ENCODE data around the gene ARID1B. TPM values are rescaled to one million over a fixed set of nuclear protein-coding genes. Genes with fewer than 3 reads are reported as not detected.
A peak's percentile ranks its signal among the peaks of the same experiment; 100 is the strongest.

ARID1B gene
- total RNA-seq, 2 experiments from 2014 or later: 42.5 to 43.2 TPM

DNA sequence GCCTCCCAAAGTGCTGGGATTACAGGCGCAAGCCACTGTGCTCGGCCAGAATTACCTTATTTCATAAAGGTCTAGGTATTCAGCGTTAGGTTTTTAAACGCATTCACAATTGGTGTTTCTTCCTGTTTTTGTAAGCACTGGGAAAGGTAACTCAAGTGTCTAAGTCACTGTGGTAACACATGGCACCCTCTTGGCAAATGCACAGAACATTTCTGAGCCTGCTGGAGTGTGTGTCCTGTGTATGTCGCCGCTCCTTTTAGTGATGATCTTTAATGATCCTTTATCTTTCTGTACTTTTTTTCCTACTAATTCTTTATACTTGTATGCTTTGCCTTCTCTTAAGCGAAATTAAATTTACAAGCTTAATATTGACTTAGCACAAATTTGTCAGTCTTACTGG is 263.0 kb downstream of the ARID1B start:
- peaks cover 5% of the 10 kb centered on the region for H3K4me1 Mint-ChIP-seq (ENCODE audit: low read depth)
- CTCF ChIA-PET: no interaction called here
- intact Hi-C loops (cut with micrococcal nuclease): no loop called here

DNA sequence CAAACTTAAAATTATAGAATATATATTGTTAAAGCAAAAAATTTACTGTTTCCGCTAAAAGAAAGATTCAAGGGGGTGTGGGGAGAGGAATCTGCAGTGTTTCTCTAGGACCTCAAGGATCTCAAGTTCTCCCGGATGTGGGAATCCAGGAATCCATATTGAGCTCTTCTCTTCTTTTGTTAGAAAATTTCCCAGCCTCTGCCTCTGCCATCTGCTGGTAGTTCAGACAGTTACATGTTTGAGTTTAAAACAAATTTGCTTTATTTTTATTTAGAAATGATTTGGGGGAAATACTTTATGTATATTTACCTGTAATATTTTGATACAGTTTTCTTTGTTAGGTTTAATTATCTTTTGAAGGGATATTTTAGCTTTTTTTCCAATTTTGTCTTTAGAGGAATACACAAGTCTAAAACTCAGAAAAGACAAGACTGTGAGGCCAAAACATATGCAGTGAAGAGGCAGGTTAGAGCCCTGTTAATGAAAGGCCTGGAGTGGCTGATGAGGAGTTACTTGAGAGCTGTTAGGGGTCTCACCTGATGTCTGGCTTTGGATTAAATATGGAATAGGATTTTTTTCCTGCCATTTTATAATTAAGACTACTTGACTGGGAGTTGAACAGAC is 268.8 kb downstream of the ARID1B start:
- Mint-ChIP-seq H3K4me1 (ENCODE audit: low read depth) (peaks cover 11% of the 10 kb centered on the region), H3K9me3 (no peaks in the 10 kb centered on the region), H3K27ac (no peak overlapping the region), H3K27me3 (ENCODE audit: low read depth) (no peaks in the 10 kb centered on the region), H3K4me3 (no peak overlapping the region), H3K36me3 (ENCODE audit: low read depth) (no peaks in the 10 kb centered on the region)
- CTCF ChIA-PET: interaction anchor here (0.6 to 4.4 kb wide), 13 partner anchors 9 to 717 kb away, joined by 3 to 21 read pairs (median 3); no protein-coding TSS in a partner anchor
- no peak for DNase-seq
- intact Hi-C loops (cut with micrococcal nuclease): no loop called here

More for the DNA sequence above, 263.0 kb downstream of the ARID1B start:
- H3K9me3 Mint-ChIP-seq: no peaks in the 10 kb centered on the region
- no peak overlapping the region for H3K4me3 Mint-ChIP-seq
- DNase-seq: no peak
- no peaks in the 10 kb centered on the region for H3K27me3 Mint-ChIP-seq (ENCODE audit: low read depth)
- no peak overlapping the region for H3K27ac Mint-ChIP-seq
- no peaks in the 10 kb centered on the region for H3K36me3 Mint-ChIP-seq (ENCODE audit: low read depth)

DNA sequence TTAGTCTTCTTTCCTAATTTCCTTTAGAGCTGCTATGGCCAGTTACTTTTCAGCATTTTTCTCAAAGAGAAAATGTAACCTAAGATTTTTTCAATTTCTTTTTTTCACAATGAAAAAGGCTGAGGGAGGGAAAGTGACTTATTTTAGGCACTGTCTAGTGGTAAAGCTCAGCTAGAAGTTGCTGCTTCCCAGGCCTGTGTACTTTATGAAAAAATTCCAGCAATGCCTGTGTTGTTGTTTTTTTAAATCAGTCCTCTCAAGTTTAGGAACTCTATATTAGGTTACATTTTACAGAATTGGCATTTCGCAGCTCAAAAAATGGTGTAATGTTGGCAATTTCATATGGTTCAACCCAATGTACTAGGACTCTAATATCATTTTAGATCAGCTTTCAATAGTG is 269.6 kb downstream of the ARID1B start:
- no peaks in the 10 kb centered on the region for H3K27me3 Mint-ChIP-seq (ENCODE audit: low read depth)
- intact Hi-C loops (cut with micrococcal nuclease): no loop called here
- no peak overlapping the region for H3K4me3 Mint-ChIP-seq
- no peak overlapping the region for H3K27ac Mint-ChIP-seq
- no peaks in the 10 kb centered on the region for H3K36me3 Mint-ChIP-seq (ENCODE audit: low read depth)
- CTCF ChIA-PET: interaction anchor here (0.7 to 4.4 kb wide), 7 partner anchors 9 to 589 kb away, joined by 3 to 21 read pairs (median 5); no protein-coding TSS in a partner anchor
- H3K9me3 Mint-ChIP-seq: no peaks in the 10 kb centered on the region
- peaks cover 13% of the 10 kb centered on the region for H3K4me1 Mint-ChIP-seq (ENCODE audit: low read depth)
- no peak for DNase-seq

DNA sequence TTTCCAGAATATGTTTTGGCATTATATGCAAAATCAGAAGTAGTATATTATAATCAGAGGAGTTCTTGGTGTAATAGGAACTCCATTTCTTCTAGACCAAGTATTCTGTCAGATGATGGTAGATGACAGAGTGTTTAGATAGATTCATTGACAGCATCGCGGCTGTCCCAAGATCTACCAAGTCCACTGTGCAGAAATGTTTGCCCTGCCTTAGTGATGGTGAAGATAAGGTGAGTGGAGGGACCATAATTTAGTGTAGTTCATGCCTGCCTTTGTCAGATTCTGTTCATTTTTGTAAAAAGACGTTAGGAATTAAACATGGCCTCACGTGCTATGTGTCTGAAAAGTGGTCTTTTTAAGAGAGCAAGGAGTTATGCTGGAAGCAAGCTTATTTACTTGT is 270.1 kb downstream of the ARID1B start:
- Mint-ChIP-seq H3K27me3 (ENCODE audit: low read depth) (no peaks in the 10 kb centered on the region), H3K4me1 (ENCODE audit: low read depth) (peaks cover 13% of the 10 kb centered on the region), H3K4me3 (no peak overlapping the region), H3K9me3 (no peaks in the 10 kb centered on the region), H3K36me3 (ENCODE audit: low read depth) (no peaks in the 10 kb centered on the region), H3K27ac (no peak overlapping the region)
- no peak for DNase-seq
- intact Hi-C loops (cut with micrococcal nuclease): no loop called here
- CTCF ChIA-PET: interaction anchor here (1.1 to 4.4 kb wide), 2 partner anchors 8 to 10 kb away, joined by 5 to 21 read pairs; no protein-coding TSS in a partner anchor

DNA sequence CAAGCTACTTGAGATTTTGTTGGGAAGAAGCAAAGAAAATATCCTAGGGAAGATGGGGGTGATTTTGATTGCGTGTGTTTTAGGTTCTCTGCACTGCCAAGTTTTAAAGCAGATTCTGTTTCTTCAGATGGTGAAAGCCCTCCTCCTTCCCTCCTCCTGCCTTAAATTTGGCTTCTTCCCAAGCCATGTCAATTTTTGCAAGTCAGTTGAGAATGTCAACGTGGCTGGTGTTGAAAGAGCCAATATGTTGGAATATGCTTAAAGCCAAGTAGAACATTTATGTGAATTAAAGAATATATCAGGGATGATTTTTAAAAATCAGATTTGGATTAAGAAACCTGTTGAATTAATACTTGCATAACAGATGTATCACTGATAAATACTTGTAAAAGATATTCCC is 270.8 kb downstream of the ARID1B start:
- Mint-ChIP-seq H3K9me3 (no peaks in the 10 kb centered on the region), H3K27me3 (ENCODE audit: low read depth) (no peaks in the 10 kb centered on the region), H3K36me3 (ENCODE audit: low read depth) (peaks cover 1% of the 10 kb centered on the region), H3K4me3 (no peak overlapping the region), H3K4me1 (ENCODE audit: low read depth) (peaks cover 13% of the 10 kb centered on the region), H3K27ac (no peak overlapping the region)
- DNase-seq: no peak
- intact Hi-C loops (cut with micrococcal nuclease): no loop called here
- CTCF ChIA-PET: interaction anchor here (4.4 kb wide), 1 partner anchor 11 kb away, joined by 21 read pairs; no protein-coding TSS in a partner anchor

DNA sequence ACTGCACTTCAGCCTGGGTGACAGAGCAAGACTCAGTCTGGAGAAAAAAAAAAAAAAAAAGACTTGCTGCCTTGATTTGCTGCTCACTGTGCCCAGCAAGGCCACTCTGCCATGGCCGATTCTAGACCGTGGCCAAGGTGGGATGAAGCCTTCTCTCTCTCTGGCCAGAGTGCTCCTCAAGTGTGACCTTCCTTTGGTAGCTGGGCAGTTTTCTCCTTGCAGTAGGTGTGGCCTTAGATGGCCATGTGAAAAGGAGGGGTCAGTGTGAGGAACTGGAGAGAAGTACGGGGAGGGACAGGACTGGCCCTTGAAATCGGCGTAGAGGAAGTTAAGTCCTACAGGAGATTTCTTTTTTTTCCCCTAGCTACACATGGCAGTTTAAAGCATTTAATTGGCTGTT is 272.0 kb downstream of the ARID1B start:
- Mint-ChIP-seq H3K27me3 (ENCODE audit: low read depth) (no peaks in the 10 kb centered on the region), H3K36me3 (ENCODE audit: low read depth) (peaks cover 1% of the 10 kb centered on the region), H3K27ac (no peak overlapping the region), H3K4me1 (ENCODE audit: low read depth) (peaks cover 18% of the 10 kb centered on the region), H3K9me3 (no peaks in the 10 kb centered on the region), H3K4me3 (no peak overlapping the region)
- CTCF ChIA-PET: interaction anchor here (0.6 to 0.7 kb wide), 4 partner anchors 36 to 270 kb away, joined by 3 to 5 read pairs (median 4); no protein-coding TSS in a partner anchor
- intact Hi-C loops (cut with micrococcal nuclease): no loop called here
- DNase-seq: no peak

DNA sequence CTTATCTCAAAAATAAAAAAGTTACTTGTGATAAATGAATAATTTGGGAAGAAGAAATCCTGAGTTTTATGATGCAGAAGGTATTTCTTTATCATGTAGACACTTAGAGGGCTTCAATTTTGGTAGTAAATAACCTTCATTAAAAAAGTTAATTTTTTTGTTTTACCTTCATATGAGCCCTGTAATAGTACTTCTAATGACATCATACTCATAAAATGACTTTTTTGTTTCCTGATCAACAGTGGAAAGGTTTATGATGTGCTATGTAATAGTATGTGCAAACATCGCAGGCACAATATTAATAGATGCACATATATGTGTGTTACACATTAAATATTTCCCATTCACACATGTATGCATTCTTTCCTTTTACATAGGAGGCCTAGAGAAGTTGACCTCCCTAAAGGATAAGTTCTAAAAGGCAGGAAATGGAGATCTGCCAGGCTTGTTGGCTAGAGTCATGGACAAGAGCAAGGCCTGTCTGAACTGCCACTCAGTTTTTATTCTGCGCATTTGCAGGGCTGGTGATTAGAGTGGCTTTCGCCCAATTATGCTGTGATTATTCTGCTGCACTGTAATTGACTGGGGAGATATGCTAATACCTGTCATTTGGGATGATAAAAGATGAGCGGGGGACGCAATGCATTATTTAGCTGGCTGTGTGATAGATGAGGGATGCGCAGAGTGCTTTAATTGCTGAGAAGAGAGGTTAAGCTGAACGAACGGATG is 273.5 kb downstream of the ARID1B start:
- H3K27ac Mint-ChIP-seq: no peak overlapping the region
- intact Hi-C loops (cut with micrococcal nuclease): loop anchor here (10.0 kb wide), 3 partner anchors 484 to 856 kb away; no protein-coding TSS in a partner anchor

DNA sequence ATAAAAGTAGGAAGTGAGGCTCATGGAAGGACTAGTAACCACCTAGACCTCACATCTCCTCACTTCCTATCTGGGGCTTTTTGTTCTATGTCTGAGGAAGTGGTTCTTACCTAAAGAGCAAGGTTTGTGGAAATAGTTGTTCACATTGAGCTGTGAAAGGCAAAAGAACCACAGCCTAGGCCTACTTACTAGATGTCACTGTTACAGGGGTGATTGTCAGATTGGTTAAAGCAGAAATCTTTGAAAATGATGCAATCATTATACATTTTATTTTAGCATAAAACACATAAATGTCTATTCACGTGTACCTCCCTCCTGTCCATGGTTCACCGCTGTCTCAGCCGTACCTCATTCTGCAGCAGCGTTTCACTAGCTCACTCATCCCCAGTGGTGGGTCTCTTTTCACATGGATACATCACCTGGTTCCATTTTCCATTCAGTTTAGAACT is 277.4 kb downstream of the ARID1B start:
- Mint-ChIP-seq H3K27me3 (ENCODE audit: low read depth) (no peaks in the 10 kb centered on the region), H3K4me1 (ENCODE audit: low read depth) (peaks cover 43% of the 10 kb centered on the region), H3K36me3 (ENCODE audit: low read depth) (peaks cover 4% of the 10 kb centered on the region), H3K4me3 (peak overlapping the region; percentile 29), H3K9me3 (no peaks in the 10 kb centered on the region), H3K27ac (peak overlapping the region; percentile 94)
- CTCF ChIA-PET: interaction anchor here (0.6 to 2.6 kb wide), 4 partner anchors 9 to 131 kb away, joined by 3 to 10 read pairs (median 6); no protein-coding TSS in a partner anchor
- intact Hi-C loops (cut with micrococcal nuclease): loop anchor here (1.0 to 10.0 kb wide), 9 partner anchors 9 to 860 kb away; partner anchors contain the start of gene ARID1B
- DNase-seq: peak; percentile 67

More for the DNA sequence above, 273.5 kb downstream of the ARID1B start:
- H3K36me3 Mint-ChIP-seq (ENCODE audit: low read depth): peaks cover 1% of the 10 kb centered on the region
- H3K4me3 Mint-ChIP-seq: no peak overlapping the region
- CTCF ChIA-PET: no interaction called here
- DNase-seq: no peak
- peaks cover 28% of the 10 kb centered on the region for H3K4me1 Mint-ChIP-seq (ENCODE audit: low read depth)
- H3K27me3 Mint-ChIP-seq (ENCODE audit: low read depth): no peaks in the 10 kb centered on the region
- H3K9me3 Mint-ChIP-seq: no peaks in the 10 kb centered on the region

DNA sequence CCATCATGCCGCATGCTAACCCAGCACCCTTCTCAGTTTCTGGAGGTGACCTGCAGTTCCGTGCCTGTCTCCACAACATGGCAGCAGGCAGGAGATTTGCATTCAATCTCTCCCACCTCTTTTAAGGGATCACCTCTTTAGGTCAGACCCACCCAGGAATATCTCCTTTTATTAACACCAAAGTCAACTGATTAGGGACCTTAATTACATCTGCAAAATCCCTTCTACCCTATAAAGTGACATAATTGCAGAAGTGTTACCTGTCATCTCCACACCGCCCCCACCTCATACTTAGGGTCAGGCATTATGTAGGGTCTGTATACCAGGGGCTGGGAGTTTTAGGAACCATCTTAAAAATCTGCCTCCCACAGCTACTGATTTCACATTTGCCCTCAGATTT is 278.7 kb downstream of the ARID1B start:
- Mint-ChIP-seq H3K27ac (peak overlapping the region; percentile 94), H3K4me1 (ENCODE audit: low read depth) (peaks cover 48% of the 10 kb centered on the region), H3K9me3 (no peaks in the 10 kb centered on the region), H3K27me3 (ENCODE audit: low read depth) (no peaks in the 10 kb centered on the region), H3K36me3 (ENCODE audit: low read depth) (peaks cover 4% of the 10 kb centered on the region), H3K4me3 (no peak overlapping the region)
- intact Hi-C loops (cut with micrococcal nuclease): loop anchor here (1.0 to 10.0 kb wide), 8 partner anchors 12 to 861 kb away; no protein-coding TSS in a partner anchor
- CTCF ChIA-PET: interaction anchor here (0.6 to 1.5 kb wide), 6 partner anchors 9 to 129 kb away, joined by 3 to 5 read pairs (median 4); no protein-coding TSS in a partner anchor
- DNase-seq: no peak

DNA sequence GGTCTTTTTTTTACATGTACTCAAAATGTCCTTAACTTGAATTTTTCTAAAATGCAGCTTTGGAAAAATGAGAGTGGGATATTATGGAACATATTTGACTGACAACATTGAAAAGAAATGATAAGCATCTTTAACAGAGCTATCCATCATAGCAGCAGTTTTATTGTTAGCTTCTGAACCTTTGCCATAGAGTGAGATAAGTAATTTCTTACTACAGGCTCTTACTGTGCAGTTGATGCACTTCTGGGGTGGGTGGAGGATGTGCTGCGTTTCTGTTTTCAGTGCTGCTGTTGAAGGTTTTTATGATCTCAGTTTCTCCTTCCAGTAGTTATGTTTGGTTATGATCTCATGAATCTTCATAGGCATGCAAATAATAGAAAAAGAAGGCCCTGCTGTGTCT is 279.1 kb downstream of the ARID1B start:
- peaks cover 4% of the 10 kb centered on the region for H3K36me3 Mint-ChIP-seq (ENCODE audit: low read depth)
- DNase-seq: peak; percentile 77
- CTCF ChIA-PET: interaction anchor here (0.6 to 1.5 kb wide), 8 partner anchors 10 to 304 kb away, joined by 3 to 5 read pairs (median 4); no protein-coding TSS in a partner anchor
- H3K9me3 Mint-ChIP-seq: no peaks in the 10 kb centered on the region
- H3K27ac Mint-ChIP-seq: peak overlapping the region; percentile 94
- H3K4me3 Mint-ChIP-seq: no peak overlapping the region
- peaks cover 46% of the 10 kb centered on the region for H3K4me1 Mint-ChIP-seq (ENCODE audit: low read depth)
- no peaks in the 10 kb centered on the region for H3K27me3 Mint-ChIP-seq (ENCODE audit: low read depth)
- intact Hi-C loops (cut with micrococcal nuclease): loop anchor here (1.0 to 10.0 kb wide), 7 partner anchors 12 to 861 kb away; no protein-coding TSS in a partner anchor

DNA sequence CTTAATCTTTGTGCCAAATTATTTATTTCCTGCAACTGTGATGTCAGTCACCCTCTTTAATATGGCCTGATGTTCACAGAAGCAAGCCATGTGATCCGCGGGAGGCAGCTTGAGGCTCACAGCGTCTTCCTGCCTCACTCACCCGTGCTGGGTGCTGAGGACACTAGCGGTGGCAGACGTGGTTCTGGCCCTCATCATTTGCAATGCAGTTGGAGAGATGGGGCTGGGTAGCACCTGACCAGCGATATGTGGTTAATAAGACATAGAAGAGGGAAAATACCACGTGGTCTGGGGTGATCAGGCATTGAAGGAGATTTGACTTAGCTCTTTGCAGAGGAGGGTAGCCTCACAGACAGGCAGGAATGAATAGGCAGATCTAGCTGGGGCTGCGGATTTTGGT is 281.4 kb downstream of the ARID1B start:
- H3K4me3 Mint-ChIP-seq: no peak overlapping the region
- H3K36me3 Mint-ChIP-seq (ENCODE audit: low read depth): peaks cover 5% of the 10 kb centered on the region
- H3K27me3 Mint-ChIP-seq (ENCODE audit: low read depth): no peaks in the 10 kb centered on the region
- peaks cover 58% of the 10 kb centered on the region for H3K4me1 Mint-ChIP-seq (ENCODE audit: low read depth)
- no peak for DNase-seq
- no peak overlapping the region for H3K27ac Mint-ChIP-seq
- CTCF ChIA-PET: interaction anchor here (1.0 kb wide), 1 partner anchor 50 kb away, joined by 3 read pairs; no protein-coding TSS in a partner anchor
- intact Hi-C loops (cut with micrococcal nuclease): loop anchor here (10.0 kb wide), 3 partner anchors 476 to 864 kb away; no protein-coding TSS in a partner anchor
- H3K9me3 Mint-ChIP-seq: no peaks in the 10 kb centered on the region

DNA sequence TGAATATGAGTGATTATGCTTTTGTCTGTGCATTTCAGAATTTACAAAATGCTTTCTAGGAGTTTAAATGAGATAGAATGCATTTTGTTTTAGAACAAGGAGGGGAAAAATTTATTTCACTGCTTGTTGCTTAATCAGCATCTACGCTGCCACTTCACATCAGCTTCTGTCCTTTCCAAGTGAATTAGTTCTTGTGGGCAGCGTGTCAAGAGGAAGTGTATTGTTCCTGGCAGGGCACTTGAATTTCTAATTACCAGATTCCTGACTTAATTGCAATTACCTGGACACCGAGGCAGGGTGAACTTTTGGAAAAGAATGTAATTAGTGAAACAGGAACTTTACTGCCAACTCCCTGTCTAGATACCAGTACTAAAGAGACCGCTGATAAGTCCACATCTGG is 282.6 kb downstream of the ARID1B start:
- no peak overlapping the region for H3K27ac Mint-ChIP-seq
- peaks cover 5% of the 10 kb centered on the region for H3K36me3 Mint-ChIP-seq (ENCODE audit: low read depth)
- no peak overlapping the region for H3K4me3 Mint-ChIP-seq
- CTCF ChIA-PET: no interaction called here
- H3K27me3 Mint-ChIP-seq (ENCODE audit: low read depth): no peaks in the 10 kb centered on the region
- intact Hi-C loops (cut with micrococcal nuclease): loop anchor here (10.0 kb wide), 3 partner anchors 475 to 865 kb away; no protein-coding TSS in a partner anchor
- H3K4me1 Mint-ChIP-seq (ENCODE audit: low read depth): peaks cover 56% of the 10 kb centered on the region
- H3K9me3 Mint-ChIP-seq: no peaks in the 10 kb centered on the region
- DNase-seq: no peak

Data from activated naive CD4-positive, alpha-beta T cell treated with anti-CD3 and anti-CD28 coated beads for 36 hours (primary cell).